ENCODE results near the gene CTDSPL.

DNA sequence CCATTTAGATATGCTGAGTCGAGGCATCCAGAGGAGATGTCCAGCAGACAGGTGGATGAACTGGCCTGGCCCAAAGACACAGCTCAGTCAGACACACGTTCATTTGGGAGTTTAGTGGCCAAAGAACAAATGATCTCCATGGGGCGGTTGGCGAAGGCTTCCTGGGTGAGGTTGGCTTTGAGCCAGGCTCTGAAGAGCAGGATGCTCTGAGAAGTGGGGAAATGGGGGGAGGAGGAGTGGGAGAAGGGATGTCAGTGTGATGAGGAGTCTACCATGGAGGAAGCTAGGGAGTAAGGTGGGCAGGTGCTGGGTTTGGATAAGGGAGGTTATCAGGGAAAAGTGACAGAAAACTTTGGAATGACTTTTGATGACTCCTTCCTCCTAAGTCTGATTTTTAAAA is 81.4 kb downstream of the CTDSPL start:
- no peak for TF ChIP-seq EZH2 (IDR thresholded peaks at IDR 0.05; ENCODE audit: borderline replicate concordance)
- TF ChIP-seq, protein P1, sequence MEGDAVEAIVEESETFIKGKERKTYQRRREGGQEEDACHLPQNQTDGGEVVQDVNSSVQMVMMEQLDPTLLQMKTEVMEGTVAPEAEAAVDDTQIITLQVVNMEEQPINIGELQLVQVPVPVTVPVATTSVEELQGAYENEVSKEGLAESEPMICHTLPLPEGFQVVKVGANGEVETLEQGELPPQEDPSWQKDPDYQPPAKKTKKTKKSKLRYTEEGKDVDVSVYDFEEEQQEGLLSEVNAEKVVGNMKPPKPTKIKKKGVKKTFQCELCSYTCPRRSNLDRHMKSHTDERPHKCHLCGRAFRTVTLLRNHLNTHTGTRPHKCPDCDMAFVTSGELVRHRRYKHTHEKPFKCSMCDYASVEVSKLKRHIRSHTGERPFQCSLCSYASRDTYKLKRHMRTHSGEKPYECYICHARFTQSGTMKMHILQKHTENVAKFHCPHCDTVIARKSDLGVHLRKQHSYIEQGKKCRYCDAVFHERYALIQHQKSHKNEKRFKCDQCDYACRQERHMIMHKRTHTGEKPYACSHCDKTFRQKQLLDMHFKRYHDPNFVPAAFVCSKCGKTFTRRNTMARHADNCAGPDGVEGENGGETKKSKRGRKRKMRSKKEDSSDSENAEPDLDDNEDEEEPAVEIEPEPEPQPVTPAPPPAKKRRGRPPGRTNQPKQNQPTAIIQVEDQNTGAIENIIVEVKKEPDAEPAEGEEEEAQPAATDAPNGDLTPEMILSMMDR (IDR thresholded peaks at IDR 0.05; ENCODE audit: poor library complexity), result no peak
